HepG2 (cell line): ENCODE results near the gene BRAP. TPM values are rescaled to one million over a fixed set of nuclear protein-coding genes. Genes with fewer than 3 reads are reported as not detected.

Experiments
- ADNP ChIP-seq: sonication (generic); formaldehyde crosslinking; IDR thresholded peaks from 2 replicates; pipeline ENCODE4 v1.4.0; 2020; ENCODE audit warnings: missing genetic modification reagents
- ATRX ChIP-seq: sonication (generic); formaldehyde crosslinking; IDR thresholded peaks from 2 replicates; pipeline ENCODE4 v1.4.0; 2020; ENCODE audit warnings: missing genetic modification reagents, borderline replicate concordance
- CENPT ChIP-seq: sonication (generic); formaldehyde crosslinking; IDR thresholded peaks from 2 replicates; pipeline ENCODE4 v1.8.0; 2022; ENCODE audit warnings: low read depth, mild to moderate bottlenecking, moderate library complexity, missing genetic modification reagents
- DNMT3B ChIP-seq: conservative IDR thresholded peaks from 2 replicates; pipeline ENCODE4 v1.6.1; 2016; ENCODE audit warnings: missing biosample characterization, control low read depth
- GPN1 ChIP-seq: sonication (generic); formaldehyde crosslinking; IDR thresholded peaks from 2 replicates; pipeline ENCODE4 v1.5.1; 2020; ENCODE audit warnings: missing genetic modification reagents, borderline replicate concordance
- HOXA7 ChIP-seq: sonication (generic); formaldehyde crosslinking; IDR thresholded peaks from 2 replicates; pipeline ENCODE4 v1.8.1; 2022; ENCODE audit warnings: mild to moderate bottlenecking, missing genetic modification reagents, moderate library complexity
- MTF2 ChIP-seq: sonication (generic); formaldehyde crosslinking; IDR thresholded peaks from 2 replicates; pipeline ENCODE4 v1.5.0; 2020; ENCODE audit warnings: missing genetic modification reagents, borderline replicate concordance
- MXI1 ChIP-seq: IDR thresholded peaks from 3 replicates; pipeline ENCODE4 v1.6.1; 2012; ENCODE audit warnings: low read depth, low read length, inconsistent platforms, borderline replicate concordance
- NCOA1 ChIP-seq: sonication (generic); formaldehyde crosslinking; IDR thresholded peaks from 2 replicates; pipeline ENCODE4 v1.9.0; 2021; ENCODE audit warnings: missing genetic modification reagents
- NFKB2 ChIP-seq: sonication (generic); formaldehyde crosslinking; IDR thresholded peaks from 2 replicates; pipeline ENCODE4 v1.4.0; 2020; ENCODE audit warnings: missing genetic modification reagents, borderline replicate concordance
- SMAD1 ChIP-seq: sonication (generic); formaldehyde crosslinking; IDR thresholded peaks from 2 replicates; pipeline ENCODE4 v1.4.0; 2020; ENCODE audit warnings: missing genetic modification reagents, low read depth, mild to moderate bottlenecking, borderline replicate concordance
- SSRP1 ChIP-seq: IDR thresholded peaks from 2 replicates; pipeline ENCODE4 v1.6.1; 2016; ENCODE audit warnings: control low read depth
- TCF12 ChIP-seq, 2 experiments: fragments of 450-650 bp in 1 of 2; sonication (generic) in 1 of 2; formaldehyde crosslinking in 1 of 2; IDR thresholded peaks; 2 replicates each; pipeline versions ENCODE4 v1.6.1 to v1.8.0; 2017 to 2022; ENCODE audit warnings: antibody characterized with exemption in 1 of 2, mild to moderate bottlenecking in 1 of 2, missing genetic modification reagents in 1 of 2, moderate library complexity in 1 of 2
- TCF7L2 ChIP-seq: IDR thresholded peaks from 2 replicates; pipeline ENCODE4 v1.6.1; 2011; ENCODE audit warnings: mild to moderate bottlenecking, low read depth, low read length, moderate library complexity
- THYN1 ChIP-seq: sonication (generic); formaldehyde crosslinking; IDR thresholded peaks from 2 replicates; pipeline ENCODE4 v1.8.1; 2023; ENCODE audit warnings: low read depth, mild to moderate bottlenecking, moderate library complexity, missing genetic modification reagents, borderline replicate concordance
- USF2 ChIP-seq, 2 experiments: sonication (generic) in 1 of 2; formaldehyde crosslinking in 1 of 2; IDR thresholded peaks; 2 replicates each; pipeline versions ENCODE4 v1.5.1 to v1.6.1; 2011 to 2020; ENCODE audit warnings: borderline replicate concordance in 1 of 2, low read depth in 1 of 2, low read length in 1 of 2, mild to moderate bottlenecking in 1 of 2, missing genetic modification reagents in 1 of 2, moderate library complexity in 1 of 2
- ZFY ChIP-seq: sonication (generic); formaldehyde crosslinking; IDR thresholded peaks from 2 replicates; pipeline ENCODE4 v1.4.0; 2020; ENCODE audit warnings: missing genetic modification reagents
- ZNF274 ChIP-seq: sonication (generic); formaldehyde crosslinking; IDR thresholded peaks from 2 replicates; pipeline ENCODE4 v1.5.1; 2020; ENCODE audit warnings: mild to moderate bottlenecking, missing genetic modification reagents
- ZNF276 ChIP-seq: sonication (generic); formaldehyde crosslinking; IDR thresholded peaks from 2 replicates; pipeline ENCODE4 v1.4.0; 2020; ENCODE audit warnings: mild to moderate bottlenecking, low read depth, missing genetic modification reagents
- ZNF550 ChIP-seq: sonication (generic); formaldehyde crosslinking; IDR thresholded peaks from 2 replicates; pipeline ENCODE4 v1.4.0; 2020; ENCODE audit warnings: mild to moderate bottlenecking, missing genetic modification reagents, borderline replicate concordance
- ZNF556 ChIP-seq: sonication (generic); formaldehyde crosslinking; IDR thresholded peaks from 2 replicates; pipeline ENCODE4 v1.4.0; 2020; ENCODE audit warnings: mild to moderate bottlenecking, missing genetic modification reagents, borderline replicate concordance
- ZNF567 ChIP-seq: sonication (generic); formaldehyde crosslinking; IDR thresholded peaks from 2 replicates; pipeline ENCODE4 v1.8.1; 2023; ENCODE audit warnings: mild to moderate bottlenecking, missing genetic modification reagents, borderline replicate concordance
- ZNF674 ChIP-seq: sonication (generic); formaldehyde crosslinking; IDR thresholded peaks from 2 replicates; pipeline ENCODE4 v1.5.0; 2020; ENCODE audit warnings: low read depth, mild to moderate bottlenecking, missing genetic modification reagents
- ZNF713 ChIP-seq: sonication (generic); formaldehyde crosslinking; IDR thresholded peaks from 2 replicates; pipeline ENCODE4 v1.4.0; 2020; ENCODE audit warnings: mild to moderate bottlenecking, missing genetic modification reagents
- ZNF772 ChIP-seq: sonication (generic); formaldehyde crosslinking; IDR thresholded peaks from 2 replicates; pipeline ENCODE4 v1.5.0; 2020; ENCODE audit warnings: mild to moderate bottlenecking, missing genetic modification reagents
- ZNF841 ChIP-seq: sonication (generic); formaldehyde crosslinking; IDR thresholded peaks from 2 replicates; pipeline ENCODE4 v1.8.1; 2023; ENCODE audit warnings: missing genetic modification reagents, borderline replicate concordance
- ZSCAN31 ChIP-seq: sonication (generic); formaldehyde crosslinking; IDR thresholded peaks from 2 replicates; pipeline ENCODE4 v1.5.0; 2020; ENCODE audit warnings: low read depth, mild to moderate bottlenecking, missing genetic modification reagents
- polyA plus RNA-seq, 8 experiments: library from polyadenylated mRNA; depleted of rRNA in 3 of 8; stranded (reverse) in 7 of 8; unstranded in 1 of 8; fragments of >200 nt; fragmentation: Illumina TruSeq in 4 of 8; extraction: Trizol in 4 of 8; gene quantifications; 2 replicates each; pipeline versions ENCODE4 v1.2.1 to v1.2.3, GENCODE V29; 2011 to 2016; ENCODE audit warnings: low read depth in 4 of 8, missing spikeins in 1 of 8, mixed read lengths in 1 of 8; ENCODE audit not compliant: insufficient read depth in 1 of 8
- total RNA-seq, 5 experiments: library from RNA; depleted of rRNA; stranded (reverse); fragments of >200 nt; fragmentation: Illumina TruSeq; extraction: Trizol; gene quantifications; 2 replicates each; pipeline ENCODE4 v1.2.3, GENCODE V29; 2016; ENCODE audit warnings: low read depth in 1 of 5

The BRAP gene
- total and polyA plus RNA-seq, 2 of the 13 experiments (the other 11 are each of a cell fraction or from before 2014, with no cell fraction given), result 8.1 to 15.4 TPM

- TF ChIP-seq ZNF841 (CRISPR knock-in tag) (no peak), ZNF713 (CRISPR knock-in tag) (no peak), USF2 (IDR thresholded peaks at IDR 0.05; ENCODE audit: low read depth, low read length) (no peak), USF2 (CRISPR knock-in tag; IDR thresholded peaks at IDR 0.05; ENCODE audit: borderline replicate concordance) (no peak), TCF12 (IDR thresholded peaks at IDR 0.05) (no peak), TCF12 (CRISPR knock-in tag; IDR thresholded peaks at IDR 0.05) (no peak), DNMT3B (CRISPR knock-in tag) (no peak; the same call in 1 of the 2 replicates), ADNP (CRISPR knock-in tag) (peak; percentile 94), ZNF274 (CRISPR knock-in tag) (peak; percentile 74), NFKB2 (peak; percentile 54; the same call in 1 of the 2 replicates), ATRX (CRISPR knock-in tag) (no peak), ZSCAN31 (peak; percentile 84), SMAD1 (CRISPR knock-in tag) (no peak; the same call in 1 of the 2 replicates), MXI1 (peak; percentile 78; the same call in 1 of the 3 replicates), ZNF772 (CRISPR knock-in tag) (peak; percentile 73; the same call in 1 of the 2 replicates), ZNF567 (CRISPR knock-in tag) (no peak), HOXA7 (no peak), THYN1 (no peak), MTF2 (CRISPR knock-in tag) (no peak), ZNF550 (CRISPR knock-in tag) (no peak), NCOA1 (CRISPR knock-in tag) (no peak), TCF7L2 (no peak), ZFY (peak; percentile 93), ZNF674 (CRISPR knock-in tag) (no peak), ZNF556 (CRISPR knock-in tag) (peak; percentile 19; the same call in 1 of the 2 replicates), SSRP1 (CRISPR knock-in tag) (no peak), ZNF276 (CRISPR knock-in tag) (no peak), CENPT (CRISPR knock-in tag) (peak; percentile 80; the same call in 1 of the 2 replicates), GPN1 (no peak)
These were observed at the start of gene BRAP, which contains the start of gene ACAD10 (continued) for GRCh38 chr12:111685811-111686573.
